Lung (tissue), 12 donors: Measurements from ENCODE around the gene GHSR. TPM values are rescaled to one million over a fixed set of nuclear protein-coding genes. Genes with fewer than 3 reads are reported as not detected.

Source experiments
- ATAC-seq: fragments of 200-7000 bp; cut with Tn5 transposase; one replicate; pipeline ENCODE4 v1.9.1; 2020; ENCODE audit warnings: moderate number of reproducible peaks; ENCODE audit not compliant: insufficient read depth, low FRiP score
- DNase-seq, 3 donors: peaks; one replicate each; pipeline ENCODE4 v3.0.0-alpha.2; 2013 to 2017
- H3K27ac ChIP-seq, 2 donors: one replicate each; pipeline ENCODE4 v1.5.1; 2013; ENCODE audit warnings: mild to moderate bottlenecking in 2 of 2, moderate library complexity in 2 of 2, control low read depth in 1 of 2, inconsistent platforms in 1 of 2, low read depth in 1 of 2, low read length in 1 of 2
- H3K27me3 ChIP-seq, 3 donors: one replicate each; pipeline ENCODE4 v1.5.1; 2013; ENCODE audit warnings: low read length in 2 of 3; ENCODE audit not compliant: control insufficient read depth in 3 of 3, insufficient read depth in 3 of 3
- H3K36me3 ChIP-seq, 4 donors: one replicate each; pipeline ENCODE4 v1.5.1; 2013; ENCODE audit warnings: low read length in 4 of 4, mild to moderate bottlenecking in 1 of 4, moderate library complexity in 1 of 4; ENCODE audit not compliant: control insufficient read depth in 4 of 4, insufficient read depth in 4 of 4
- H3K4me1 ChIP-seq, 5 donors: one replicate each; pipeline ENCODE4 v1.5.1; 2013; ENCODE audit warnings: low read length in 5 of 5, mild to moderate bottlenecking in 2 of 5, moderate library complexity in 1 of 5; ENCODE audit not compliant: control insufficient read depth in 5 of 5, insufficient read depth in 5 of 5
- H3K4me3 ChIP-seq: one replicate; pipeline ENCODE4 v1.5.1; 2013; ENCODE audit warnings: mild to moderate bottlenecking, control low read depth, moderate library complexity
- H3K9ac ChIP-seq, 2 donors: one replicate each; pipeline ENCODE4 v1.5.1; 2013; ENCODE audit warnings: low read length in 2 of 2, control low read depth in 1 of 2; ENCODE audit not compliant: insufficient read depth in 1 of 2
- H3K9me3 ChIP-seq, 4 donors: one replicate each; pipeline ENCODE4 v1.5.1; 2013; ENCODE audit warnings: low read length in 3 of 4, mild to moderate bottlenecking in 1 of 4, moderate library complexity in 1 of 4; ENCODE audit not compliant: control insufficient read depth in 4 of 4, insufficient read depth in 3 of 4
- WGBS, 2 donors: extraction: QIAGEN DNeasy Blood & Tissue Kit; methylation state at CpG; one replicate each; pipeline ENCODE4 v1.1.7; 2013; 5-methylcytosine and 5-hydroxymethylcytosine counted together
- polyA plus RNA-seq, 2 donors: library from polyadenylated mRNA; stranded (reverse); fragments of 200-250 nt; gene quantifications; one replicate each; pipeline ENCODE4 v1.2.1, GENCODE V29; 2013
- total RNA-seq, 2 donors: library from RNA; depleted of rRNA in 1 of 2; stranded (reverse); fragments of >200 nt in 1 of 2; gene quantifications; one replicate each; pipeline ENCODE4 v1.2.1, GENCODE V29; 2014 to 2021
- TF ChIP-seq, protein P1 (sequence below): IDR thresholded peaks from 2 replicates; pipeline ENCODE4 v1.5.1; 2012; ENCODE audit warnings: mild to moderate bottlenecking; ENCODE audit errors: control extremely low read depth, extremely low read depth
- donor health status: control.
- donor health status: control.
- donor health status: Bipolar disorder and iron deficiency.
- donor health status: healthy.
- donor health status: DM: yes; HTN: yes; CAD: no.

The GHSR gene
- total and polyA plus RNA-seq, 4 donors = 0.07 TPM; not detected in 3

DNA sequence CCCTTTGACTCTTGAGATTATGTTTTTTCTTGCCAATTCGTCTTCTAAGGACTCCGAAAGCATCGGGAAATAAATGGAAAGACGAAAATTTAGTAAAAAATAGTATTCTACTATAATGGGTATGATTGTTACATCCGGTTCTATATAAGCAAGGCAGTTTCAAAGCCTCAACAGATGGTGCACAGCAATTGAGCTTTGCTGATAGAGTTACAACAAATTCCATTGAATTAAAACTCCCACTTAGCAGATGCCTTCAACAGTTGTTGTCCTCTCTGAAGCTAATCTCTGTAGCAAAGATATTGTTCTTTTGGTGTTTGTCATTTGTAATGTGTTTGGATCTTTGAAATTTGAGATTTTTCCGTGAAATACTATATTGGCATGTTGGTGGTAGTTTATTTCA lies 16.1 kb upstream of the GHSR start:
- DNase-seq (no peak), ATAC-seq (no peak)
- Histone ChIP-seq H3K27ac (no peak overlapping the region), H3K4me1 (peaks cover 0 to 3% (median 0%) of the 10 kb centered on the region in 5 donors), H3K4me3 (no peak overlapping the region), H3K36me3 (no peaks in the 10 kb centered on the region), H3K27me3 (no peaks in the 10 kb centered on the region), H3K9me3 (no peaks in the 10 kb centered on the region), H3K9ac (no peak overlapping the region)
- WGBS, 2 donors = 93 to 98% methylated on average over 6 of the region's 6 CpGs
- TF ChIP-seq, protein P1, sequence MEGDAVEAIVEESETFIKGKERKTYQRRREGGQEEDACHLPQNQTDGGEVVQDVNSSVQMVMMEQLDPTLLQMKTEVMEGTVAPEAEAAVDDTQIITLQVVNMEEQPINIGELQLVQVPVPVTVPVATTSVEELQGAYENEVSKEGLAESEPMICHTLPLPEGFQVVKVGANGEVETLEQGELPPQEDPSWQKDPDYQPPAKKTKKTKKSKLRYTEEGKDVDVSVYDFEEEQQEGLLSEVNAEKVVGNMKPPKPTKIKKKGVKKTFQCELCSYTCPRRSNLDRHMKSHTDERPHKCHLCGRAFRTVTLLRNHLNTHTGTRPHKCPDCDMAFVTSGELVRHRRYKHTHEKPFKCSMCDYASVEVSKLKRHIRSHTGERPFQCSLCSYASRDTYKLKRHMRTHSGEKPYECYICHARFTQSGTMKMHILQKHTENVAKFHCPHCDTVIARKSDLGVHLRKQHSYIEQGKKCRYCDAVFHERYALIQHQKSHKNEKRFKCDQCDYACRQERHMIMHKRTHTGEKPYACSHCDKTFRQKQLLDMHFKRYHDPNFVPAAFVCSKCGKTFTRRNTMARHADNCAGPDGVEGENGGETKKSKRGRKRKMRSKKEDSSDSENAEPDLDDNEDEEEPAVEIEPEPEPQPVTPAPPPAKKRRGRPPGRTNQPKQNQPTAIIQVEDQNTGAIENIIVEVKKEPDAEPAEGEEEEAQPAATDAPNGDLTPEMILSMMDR = no peak

DNA sequence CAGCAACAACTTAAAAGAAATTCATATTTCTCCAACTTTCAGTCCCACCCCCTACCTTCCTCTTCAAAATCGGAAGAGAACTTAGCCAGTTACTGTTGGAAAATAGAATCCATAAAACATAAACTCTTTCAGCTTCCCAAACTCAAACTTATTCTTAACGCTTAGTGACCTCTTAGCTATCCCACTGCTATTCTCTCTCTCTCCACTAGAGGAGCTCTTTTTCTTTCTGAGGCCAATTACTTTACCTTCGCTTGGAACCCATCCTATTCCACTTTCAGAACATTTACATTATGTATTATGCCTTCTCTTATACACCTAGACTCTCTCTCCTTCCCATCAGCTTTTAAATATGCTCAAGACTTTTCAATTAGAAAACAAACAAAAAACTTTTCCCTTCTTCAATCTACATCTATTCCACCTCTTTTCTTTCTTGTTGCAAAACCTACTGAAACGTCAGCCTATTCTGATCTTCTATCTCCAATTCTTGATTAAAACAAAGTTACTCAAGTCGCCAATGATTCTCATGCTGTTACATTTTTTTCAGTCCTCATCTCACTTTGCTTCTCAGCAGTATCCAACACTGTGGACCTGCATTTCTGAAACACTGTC lies 13.4 kb upstream of the GHSR start:
- ATAC-seq (no peak), DNase-seq (peak in 2 of 3 donors; percentile 20 to 25)
- H3K9ac ChIP-seq = no peak overlapping the region
- H3K36me3 ChIP-seq = no peaks in the 10 kb centered on the region
- 38 to 41% methylated on average over 5 of the region's 5 CpGs for WGBS, 2 donors
- H3K27me3 ChIP-seq = peaks cover 0 to 2% (median 0%) of the 10 kb centered on the region in 3 donors
- peaks cover 0 to 3% (median 0%) of the 10 kb centered on the region in 5 donors for H3K4me1 ChIP-seq
- H3K27ac ChIP-seq = no peak overlapping the region
- TF ChIP-seq, protein P1 = peak; percentile 50
- H3K9me3 ChIP-seq = no peaks in the 10 kb centered on the region
- no peak overlapping the region for H3K4me3 ChIP-seq

GRCh38 chr3:172456404-172456803 lies 8.1 kb upstream of the GHSR start:
- TF ChIP-seq, protein P1 = no peak

DNA sequence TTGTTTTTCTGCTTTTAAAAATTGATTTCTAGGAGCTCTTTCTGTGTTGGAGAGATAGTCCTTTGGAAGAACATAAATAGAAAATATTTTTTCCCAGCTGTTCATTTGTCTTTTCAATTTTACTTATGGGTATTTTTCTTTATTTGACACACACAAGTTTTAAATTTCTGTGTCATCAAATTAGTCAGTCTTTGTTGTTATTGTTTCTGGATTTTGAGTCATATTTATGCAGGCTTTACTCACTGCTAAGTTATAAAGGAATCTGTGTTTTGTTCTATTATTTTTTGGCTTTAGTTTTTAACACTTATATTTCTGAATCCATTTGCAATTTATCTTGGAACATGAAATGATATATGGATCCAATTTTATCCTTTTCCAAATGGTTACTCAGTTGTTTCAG lies 5.9 kb upstream of the GHSR start:
- TF ChIP-seq, protein P1 = no peak
- peaks cover 0 to 7% (median 0%) of the 10 kb centered on the region in 4 donors for H3K9me3 ChIP-seq
- H3K36me3 ChIP-seq = no peaks in the 10 kb centered on the region
- peaks cover 0 to 46% (median 35%) of the 10 kb centered on the region in 3 donors for H3K27me3 ChIP-seq
- H3K27ac ChIP-seq = no peak overlapping the region
- no peak overlapping the region for H3K4me3 ChIP-seq
- DNase-seq (no peak), ATAC-seq (no peak)
- H3K9ac ChIP-seq = no peak overlapping the region
- peaks cover 0 to 7% (median 0%) of the 10 kb centered on the region in 5 donors for H3K4me1 ChIP-seq

More at GRCh38 chr3:172456404-172456803, 8.1 kb upstream of the GHSR start:
- Histone ChIP-seq H3K9ac (no peak overlapping the region), H3K9me3 (no peaks in the 10 kb centered on the region), H3K4me1 (peaks cover 0 to 3% (median 0%) of the 10 kb centered on the region in 5 donors), H3K36me3 (no peaks in the 10 kb centered on the region), H3K4me3 (no peak overlapping the region), H3K27me3 (peaks cover 0 to 26% (median 15%) of the 10 kb centered on the region in 3 donors), H3K27ac (no peak overlapping the region)
- ATAC-seq (no peak), DNase-seq (no peak)
- WGBS, 2 donors = 92 to 93% methylated on average over 3 of the region's 3 CpGs
